Stimulated activated naive B cell treated with anti-CD40 and anti-IgM and Interleukin-4, amounts not matched to agents 10 μg/mL and 1 μg/mL and 100 μg/mL, for 72 hours (primary cell): ENCODE data around the gene RPL13.

Experiments
- ATAC-seq, 2 donors: fragments of 150-1000 bp; cut with Tn5 transposase; replicated peaks; 2 replicates each; pipeline ENCODE4 v1.10.0; 2021; ENCODE audit warnings: moderate library complexity in 1 of 2
- DNase-seq: peaks from one replicate; pipeline ENCODE4 v3.0.0; 2021
- H3K27ac Mint-ChIP-seq: one replicate; pipeline ENCODE4 v1.8.0; 2022; ENCODE audit warnings: mild to moderate bottlenecking, mixed read lengths
- H3K27me3 Mint-ChIP-seq, 2 donors: one replicate each; pipeline ENCODE4 v1.8.0; 2022; ENCODE audit warnings: mixed read lengths in 2 of 2
- H3K36me3 Mint-ChIP-seq, 2 donors: one replicate each; pipeline ENCODE4 v1.8.0; 2022; ENCODE audit warnings: mixed read lengths in 2 of 2, mild to moderate bottlenecking in 1 of 2
- H3K4me1 Mint-ChIP-seq, 2 donors: one replicate each; pipeline ENCODE4 v1.8.0; 2022; ENCODE audit warnings: mixed read lengths in 2 of 2, mild to moderate bottlenecking in 1 of 2
- H3K4me3 Mint-ChIP-seq, 2 donors: one replicate each; pipeline ENCODE4 v1.8.0; 2022; ENCODE audit warnings: mild to moderate bottlenecking in 2 of 2, mixed read lengths in 2 of 2, moderate library complexity in 1 of 2
- H3K9me3 Mint-ChIP-seq, 2 donors: one replicate each; pipeline ENCODE4 v1.8.0; 2022; ENCODE audit warnings: mixed read lengths in 2 of 2, mild to moderate bottlenecking in 1 of 2

RPL13 gene

DNA sequence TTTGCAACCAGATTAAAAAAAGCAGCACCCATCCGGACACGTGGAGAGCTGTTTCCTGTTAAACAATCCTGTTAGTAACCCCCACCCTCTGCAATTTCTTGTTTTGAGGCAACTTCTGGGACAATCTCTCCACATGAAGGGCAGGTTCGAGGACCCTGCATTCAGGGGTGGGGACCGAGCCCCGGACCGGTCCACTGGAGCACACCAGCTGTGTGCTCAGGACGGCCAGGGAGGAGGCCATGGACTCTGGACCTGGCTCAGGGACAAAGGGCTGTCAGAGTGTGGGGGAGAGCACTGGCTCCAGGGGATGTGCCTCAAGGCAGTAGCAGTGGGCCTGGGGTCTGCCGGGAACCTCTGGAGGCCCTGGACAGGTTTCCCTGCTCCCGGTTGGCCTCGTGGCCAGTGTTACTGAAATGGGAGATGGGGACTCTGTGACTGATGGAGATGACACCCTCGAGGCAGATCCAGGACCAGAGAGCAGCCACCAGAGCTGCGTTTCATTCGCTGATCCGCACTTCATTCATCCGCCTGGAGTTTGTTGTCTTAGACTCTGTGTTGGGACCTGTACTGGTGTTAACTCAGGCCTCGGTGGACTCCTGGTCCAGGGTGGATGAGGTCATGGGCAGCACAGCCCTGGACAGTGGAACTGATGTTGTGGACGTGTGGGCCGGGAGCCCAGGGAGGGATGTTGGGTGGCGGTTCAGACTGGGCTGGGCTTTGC is 12.2 kb downstream of the RPL13 start:
- no peak for ATAC-seq
- Mint-ChIP-seq H3K4me1 (peaks cover 19 to 29% of the 10 kb centered on the region in 2 donors), H3K36me3 (peaks cover 3% of the 10 kb centered on the region in 2 donors), H3K27ac (no peak overlapping the region), H3K27me3 (peaks cover 15 to 30% of the 10 kb centered on the region in 2 donors), H3K9me3 (no peaks in the 10 kb centered on the region), H3K4me3 (no peak overlapping the region)
- no peak for DNase-seq

- no peak for ATAC-seq
- H3K4me3 Mint-ChIP-seq, result peak overlapping the region; percentile 47 to 69
- H3K36me3 Mint-ChIP-seq, result peaks cover 1 to 4% of the 10 kb centered on the region in 2 donors
- no peak overlapping the region for H3K27ac Mint-ChIP-seq
- no peak for DNase-seq
- peaks cover 15 to 30% of the 10 kb centered on the region in 2 donors for H3K27me3 Mint-ChIP-seq
- H3K4me1 Mint-ChIP-seq, result peaks cover 19 to 29% of the 10 kb centered on the region in 2 donors
- no peaks in the 10 kb centered on the region for H3K9me3 Mint-ChIP-seq
These were observed 13.6 kb downstream of the RPL13 start for GRCh38 chr16:89573826-89574680.

DNA sequence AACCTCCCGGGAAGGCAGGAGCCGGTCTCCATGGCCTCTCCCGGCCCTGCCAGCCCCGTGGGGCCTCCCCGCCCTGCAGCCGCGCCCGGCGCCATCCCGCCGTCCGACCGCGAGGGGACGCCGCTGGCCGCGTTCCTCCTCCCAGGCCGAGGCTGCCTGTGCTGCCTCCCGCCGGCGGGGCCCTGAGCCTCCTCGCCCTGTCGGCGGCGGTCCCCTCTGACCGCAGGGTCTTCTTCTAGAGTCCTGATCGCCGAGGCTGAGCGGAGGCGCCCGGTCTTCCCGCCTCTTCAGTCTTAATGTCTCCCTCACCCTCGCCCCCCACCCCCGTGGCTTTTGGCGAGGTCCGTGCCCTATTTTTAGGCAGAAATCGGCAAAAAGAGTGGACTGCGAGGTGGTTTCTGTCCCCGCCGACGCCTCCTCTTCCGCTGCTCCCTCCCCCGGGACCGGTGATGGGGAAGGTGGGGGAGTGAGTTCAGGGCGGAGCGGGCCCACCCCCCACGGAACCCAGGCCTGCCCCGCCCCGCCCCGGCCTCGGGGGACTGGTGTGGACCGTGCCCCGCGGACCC is 14.3 kb downstream of the RPL13 start:
- ATAC-seq (peak; percentile 72 to 76), DNase-seq (peak; percentile 54)
- peaks cover 15 to 30% of the 10 kb centered on the region in 2 donors for H3K27me3 Mint-ChIP-seq
- H3K36me3 Mint-ChIP-seq, result peaks cover 1 to 4% of the 10 kb centered on the region in 2 donors
- peak overlapping the region; percentile 42 for H3K27ac Mint-ChIP-seq
- peaks cover 19 to 29% of the 10 kb centered on the region in 2 donors for H3K4me1 Mint-ChIP-seq
- peak overlapping the region; percentile 81 to 82 for H3K4me3 Mint-ChIP-seq
- H3K9me3 Mint-ChIP-seq, result no peaks in the 10 kb centered on the region

- peaks cover 12 to 23% of the 10 kb centered on the region in 2 donors for H3K27me3 Mint-ChIP-seq
- H3K27ac Mint-ChIP-seq, result peak within 1 kb of the TSS; percentile 42
- H3K4me3 Mint-ChIP-seq, result peak within 1 kb of the TSS; percentile 81 to 82
These were observed 15.0 kb downstream of the RPL13 start, which contains the start of gene CPNE7 for GRCh38 chr16:89575247-89576152. Gene CPNE7, plus strand, starts transcription at chr16:89575758. Its CDS starts 140 bp downstream, at chr16:89575898.

DNA sequence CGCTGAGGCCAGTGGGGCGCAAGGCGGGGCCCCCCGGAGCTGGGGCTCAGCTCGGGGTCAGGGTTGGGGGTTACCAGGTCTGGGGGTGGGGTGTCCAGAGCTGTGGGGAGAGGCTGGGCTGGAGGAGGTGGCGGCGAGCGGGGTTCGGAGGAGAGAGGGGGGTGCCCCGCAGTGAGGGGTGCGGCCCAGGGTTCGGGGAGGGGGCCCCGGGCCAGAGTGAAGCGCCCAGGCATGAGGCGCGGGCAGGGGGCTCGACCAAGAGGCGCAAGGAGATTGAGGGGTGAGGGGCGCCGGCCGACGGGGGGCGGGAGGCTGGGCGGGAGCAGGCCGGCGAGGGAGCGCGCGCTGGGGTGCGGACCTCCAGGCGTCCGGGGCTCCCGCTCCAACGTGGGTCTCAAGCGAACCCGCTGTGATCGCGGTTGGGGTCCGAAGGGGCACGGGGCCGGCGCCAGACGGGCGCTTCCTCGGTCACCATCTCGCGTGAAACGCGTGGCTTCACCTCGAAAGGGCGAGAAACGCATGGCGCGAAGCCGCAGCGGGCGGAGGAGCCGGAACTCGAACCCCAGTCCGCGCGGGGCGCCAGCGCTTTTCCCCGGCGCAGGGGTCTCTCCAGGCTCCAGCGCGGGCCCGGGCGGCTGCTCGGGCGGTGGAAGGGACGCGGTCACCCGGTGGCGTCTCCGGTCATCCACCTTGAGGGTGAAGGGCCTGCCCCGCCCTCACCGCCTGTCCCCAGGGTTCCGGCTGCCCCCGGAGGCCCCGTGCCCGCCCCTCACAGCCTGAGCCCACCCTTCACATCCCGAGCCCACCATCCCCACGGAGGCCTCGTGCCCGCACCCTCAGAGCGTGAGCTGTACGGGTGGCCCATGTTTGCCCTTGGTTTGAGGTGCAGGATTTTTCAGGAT is 15.9 kb downstream of the RPL13 start:
- no peaks in the 10 kb centered on the region for H3K9me3 Mint-ChIP-seq
- peaks cover 11 to 18% of the 10 kb centered on the region in 2 donors for H3K27me3 Mint-ChIP-seq
- no peak overlapping the region for H3K27ac Mint-ChIP-seq
- H3K4me1 Mint-ChIP-seq, result peaks cover 17 to 26% of the 10 kb centered on the region in 2 donors
- H3K36me3 Mint-ChIP-seq, result peaks cover 0 to 4% of the 10 kb centered on the region in 2 donors
- no peak for ATAC-seq
- no peak for DNase-seq
- peak overlapping the region in 1 of 2 donors; percentile 9 for H3K4me3 Mint-ChIP-seq

More at GRCh38 chr16:89575247-89576152, 15.0 kb downstream of the RPL13 start, which contains the start of gene CPNE7:
- H3K4me1 Mint-ChIP-seq, result peaks cover 17 to 29% of the 10 kb centered on the region in 2 donors
- H3K9me3 Mint-ChIP-seq, result no peaks in the 10 kb centered on the region
- ATAC-seq (peak; percentile 46 to 50), DNase-seq (no peak)
- peaks cover under 1 to 4% of the 10 kb centered on the region in 2 donors for H3K36me3 Mint-ChIP-seq

GRCh38 chr16:89577055-89577759 is 16.7 kb downstream of the RPL13 start:
- Mint-ChIP-seq H3K4me1 (peaks cover 12 to 18% of the 10 kb centered on the region in 2 donors), H3K27me3 (peaks cover 4 to 10% of the 10 kb centered on the region in 2 donors), H3K9me3 (no peaks in the 10 kb centered on the region), H3K36me3 (peaks cover 0 to 4% of the 10 kb centered on the region in 2 donors), H3K27ac (no peak overlapping the region), H3K4me3 (peak overlapping the region in 1 of 2 donors; percentile 9)
- DNase-seq (no peak), ATAC-seq (no peak)

DNA sequence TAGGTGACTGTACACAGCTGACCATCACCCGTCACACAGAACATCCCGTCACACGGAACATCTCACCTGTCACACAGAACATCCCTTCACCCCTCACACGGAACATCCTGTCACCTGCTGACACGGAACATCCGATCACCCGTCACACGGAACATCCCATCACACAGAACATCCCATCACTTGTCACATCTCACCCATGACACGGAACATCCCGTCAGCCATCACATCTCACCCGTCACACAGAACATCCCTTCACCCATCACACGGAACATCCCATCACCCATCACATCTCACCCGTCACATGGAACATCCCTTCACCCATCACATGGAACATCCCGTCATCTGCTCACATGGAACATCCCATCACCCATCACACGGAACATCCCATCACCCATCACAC is 18.9 kb downstream of the RPL13 start:
- H3K27me3 Mint-ChIP-seq, result no peaks in the 10 kb centered on the region
- peaks cover 0 to 4% of the 10 kb centered on the region in 2 donors for H3K36me3 Mint-ChIP-seq
- H3K9me3 Mint-ChIP-seq, result no peaks in the 10 kb centered on the region
- no peak overlapping the region for H3K27ac Mint-ChIP-seq
- H3K4me1 Mint-ChIP-seq, result peaks cover 3 to 7% of the 10 kb centered on the region in 2 donors
- DNase-seq, result no peak
- H3K4me3 Mint-ChIP-seq, result no peak overlapping the region
- no peak for ATAC-seq

- peaks cover 0 to 1% of the 10 kb centered on the region in 2 donors for H3K4me1 Mint-ChIP-seq
- H3K27me3 Mint-ChIP-seq, result no peaks in the 10 kb centered on the region
- H3K27ac Mint-ChIP-seq, result no peak overlapping the region
- H3K36me3 Mint-ChIP-seq, result peaks cover 0 to 4% of the 10 kb centered on the region in 2 donors
- H3K4me3 Mint-ChIP-seq, result no peak overlapping the region
- no peak for DNase-seq
- no peaks in the 10 kb centered on the region for H3K9me3 Mint-ChIP-seq
- no peak for ATAC-seq
These were observed 20.7 kb downstream of the RPL13 start for GRCh38 chr16:89581045-89581695.

- H3K4me1 Mint-ChIP-seq, result peaks cover 0 to 1% of the 10 kb centered on the region in 2 donors
- H3K27ac Mint-ChIP-seq, result no peak overlapping the region
- DNase-seq (no peak), ATAC-seq (no peak)
- no peaks in the 10 kb centered on the region for H3K9me3 Mint-ChIP-seq
- H3K27me3 Mint-ChIP-seq, result no peaks in the 10 kb centered on the region
- H3K36me3 Mint-ChIP-seq, result peaks cover 0 to 9% of the 10 kb centered on the region in 2 donors
- H3K4me3 Mint-ChIP-seq, result no peak overlapping the region
These were observed 21.5 kb downstream of the RPL13 start for GRCh38 chr16:89581861-89582563.

DNA sequence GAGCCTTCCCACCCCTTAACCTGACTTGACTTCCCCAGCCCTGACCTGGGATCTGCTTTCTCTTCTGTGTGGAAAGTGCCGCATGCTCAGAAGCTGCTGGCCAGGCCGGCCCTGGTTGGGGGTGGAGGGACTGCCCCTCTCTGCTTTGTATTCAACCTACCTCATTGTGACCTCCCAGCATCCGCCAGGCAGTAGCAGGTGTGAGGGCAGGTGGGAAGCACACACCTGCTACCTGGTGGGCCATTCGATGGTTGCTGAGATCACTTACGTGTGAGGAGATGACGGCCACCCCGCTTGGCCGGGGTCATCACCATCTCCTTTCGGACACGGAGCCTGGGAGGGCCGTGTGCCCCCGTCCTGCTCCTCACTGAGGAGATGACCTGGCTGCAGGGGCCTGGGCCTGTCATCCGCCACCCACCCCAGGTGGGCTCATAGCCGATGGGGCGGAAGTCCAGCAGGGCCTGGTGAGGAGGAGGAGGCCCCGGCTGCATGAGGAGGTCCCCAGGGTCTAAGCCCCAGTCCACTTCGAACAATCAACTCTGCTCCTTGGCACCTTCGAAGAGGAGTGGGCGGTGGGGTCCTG is 22.2 kb downstream of the RPL13 start:
- H3K27ac Mint-ChIP-seq, result no peak overlapping the region
- DNase-seq, result no peak
- no peaks in the 10 kb centered on the region for H3K27me3 Mint-ChIP-seq
- H3K36me3 Mint-ChIP-seq, result peaks cover 1 to 9% of the 10 kb centered on the region in 2 donors
- H3K4me1 Mint-ChIP-seq, result no peaks in the 10 kb centered on the region
- no peak overlapping the region for H3K4me3 Mint-ChIP-seq
- no peaks in the 10 kb centered on the region for H3K9me3 Mint-ChIP-seq
- no peak for ATAC-seq

GRCh38 chr16:89583197-89583894 is 22.9 kb downstream of the RPL13 start:
- Mint-ChIP-seq H3K4me3 (no peak overlapping the region), H3K36me3 (peaks cover 1 to 6% of the 10 kb centered on the region in 2 donors), H3K9me3 (no peaks in the 10 kb centered on the region), H3K4me1 (no peaks in the 10 kb centered on the region), H3K27ac (no peak overlapping the region), H3K27me3 (no peaks in the 10 kb centered on the region)
- ATAC-seq (no peak), DNase-seq (no peak)
